NB4 (cell line): Measurements from ENCODE around the gene CD276.
"Not testable (repeated sequence)": the region's sequence is repeated elsewhere in the genome, so short reads cannot be mapped to it uniquely, and the experiment has no call there.

ENCODE experiments used
- POLR2A ChIP-seq: IDR thresholded peaks from 2 replicates; pipeline ENCODE4 v1.6.1; 2011; ENCODE audit warnings: mild to moderate bottlenecking; ENCODE audit not compliant: insufficient read length; ENCODE audit errors: extremely low read depth
- TF ChIP-seq, protein P1 (sequence below): IDR thresholded peaks from one replicate; pipeline ENCODE4 v1.5.1; 2012; ENCODE audit warnings: low read depth, low read length

DNA sequence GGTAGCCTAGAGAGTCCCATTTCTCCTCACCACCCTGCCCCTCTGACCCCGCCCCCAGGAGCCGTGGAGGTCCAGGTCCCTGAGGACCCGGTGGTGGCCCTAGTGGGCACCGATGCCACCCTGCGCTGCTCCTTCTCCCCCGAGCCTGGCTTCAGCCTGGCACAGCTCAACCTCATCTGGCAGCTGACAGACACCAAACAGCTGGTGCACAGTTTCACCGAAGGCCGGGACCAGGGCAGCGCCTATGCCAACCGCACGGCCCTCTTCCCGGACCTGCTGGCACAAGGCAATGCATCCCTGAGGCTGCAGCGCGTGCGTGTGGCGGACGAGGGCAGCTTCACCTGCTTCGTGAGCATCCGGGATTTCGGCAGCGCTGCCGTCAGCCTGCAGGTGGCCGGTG lies 19.4 kb downstream of the CD276 start:
- TF ChIP-seq, protein P1, sequence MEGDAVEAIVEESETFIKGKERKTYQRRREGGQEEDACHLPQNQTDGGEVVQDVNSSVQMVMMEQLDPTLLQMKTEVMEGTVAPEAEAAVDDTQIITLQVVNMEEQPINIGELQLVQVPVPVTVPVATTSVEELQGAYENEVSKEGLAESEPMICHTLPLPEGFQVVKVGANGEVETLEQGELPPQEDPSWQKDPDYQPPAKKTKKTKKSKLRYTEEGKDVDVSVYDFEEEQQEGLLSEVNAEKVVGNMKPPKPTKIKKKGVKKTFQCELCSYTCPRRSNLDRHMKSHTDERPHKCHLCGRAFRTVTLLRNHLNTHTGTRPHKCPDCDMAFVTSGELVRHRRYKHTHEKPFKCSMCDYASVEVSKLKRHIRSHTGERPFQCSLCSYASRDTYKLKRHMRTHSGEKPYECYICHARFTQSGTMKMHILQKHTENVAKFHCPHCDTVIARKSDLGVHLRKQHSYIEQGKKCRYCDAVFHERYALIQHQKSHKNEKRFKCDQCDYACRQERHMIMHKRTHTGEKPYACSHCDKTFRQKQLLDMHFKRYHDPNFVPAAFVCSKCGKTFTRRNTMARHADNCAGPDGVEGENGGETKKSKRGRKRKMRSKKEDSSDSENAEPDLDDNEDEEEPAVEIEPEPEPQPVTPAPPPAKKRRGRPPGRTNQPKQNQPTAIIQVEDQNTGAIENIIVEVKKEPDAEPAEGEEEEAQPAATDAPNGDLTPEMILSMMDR: not testable (repeated sequence)
- not testable (repeated sequence) for TF ChIP-seq POLR2A
